ENCODE measurements around the gene TMEM82. TPM values are rescaled to one million over a fixed set of nuclear protein-coding genes. Genes with fewer than 3 reads are reported as not detected.

Gene TMEM82
- total and polyA plus RNA-seq, 2 experiments from 2014 or later: 0.42 TPM; not detected in 1

DNA sequence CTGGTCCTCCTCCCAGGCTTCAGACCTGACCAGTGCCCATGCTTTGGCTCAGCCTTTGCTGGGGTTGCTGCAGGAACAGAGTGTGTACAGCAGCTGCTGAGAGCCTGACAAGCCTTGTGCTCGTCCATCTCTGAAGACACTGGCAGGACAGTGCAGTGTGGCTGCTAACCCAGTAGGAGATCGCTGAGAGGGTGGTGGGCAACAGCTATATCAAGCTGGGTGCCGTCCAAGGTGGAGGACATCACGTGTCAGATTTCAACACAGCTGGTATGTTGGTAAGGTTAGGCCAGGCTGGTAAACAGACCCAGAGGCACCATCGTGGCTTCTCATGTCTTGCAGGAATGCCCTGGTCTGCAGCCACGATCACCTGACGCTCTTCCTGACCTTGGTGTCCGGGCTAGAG, 24.1 kb upstream of the TMEM82 start:
- H3K4me2 ChIP-seq: no peak overlapping the region
- H2AFZ ChIP-seq: no peak overlapping the region
- TF ChIP-seq, protein P1, sequence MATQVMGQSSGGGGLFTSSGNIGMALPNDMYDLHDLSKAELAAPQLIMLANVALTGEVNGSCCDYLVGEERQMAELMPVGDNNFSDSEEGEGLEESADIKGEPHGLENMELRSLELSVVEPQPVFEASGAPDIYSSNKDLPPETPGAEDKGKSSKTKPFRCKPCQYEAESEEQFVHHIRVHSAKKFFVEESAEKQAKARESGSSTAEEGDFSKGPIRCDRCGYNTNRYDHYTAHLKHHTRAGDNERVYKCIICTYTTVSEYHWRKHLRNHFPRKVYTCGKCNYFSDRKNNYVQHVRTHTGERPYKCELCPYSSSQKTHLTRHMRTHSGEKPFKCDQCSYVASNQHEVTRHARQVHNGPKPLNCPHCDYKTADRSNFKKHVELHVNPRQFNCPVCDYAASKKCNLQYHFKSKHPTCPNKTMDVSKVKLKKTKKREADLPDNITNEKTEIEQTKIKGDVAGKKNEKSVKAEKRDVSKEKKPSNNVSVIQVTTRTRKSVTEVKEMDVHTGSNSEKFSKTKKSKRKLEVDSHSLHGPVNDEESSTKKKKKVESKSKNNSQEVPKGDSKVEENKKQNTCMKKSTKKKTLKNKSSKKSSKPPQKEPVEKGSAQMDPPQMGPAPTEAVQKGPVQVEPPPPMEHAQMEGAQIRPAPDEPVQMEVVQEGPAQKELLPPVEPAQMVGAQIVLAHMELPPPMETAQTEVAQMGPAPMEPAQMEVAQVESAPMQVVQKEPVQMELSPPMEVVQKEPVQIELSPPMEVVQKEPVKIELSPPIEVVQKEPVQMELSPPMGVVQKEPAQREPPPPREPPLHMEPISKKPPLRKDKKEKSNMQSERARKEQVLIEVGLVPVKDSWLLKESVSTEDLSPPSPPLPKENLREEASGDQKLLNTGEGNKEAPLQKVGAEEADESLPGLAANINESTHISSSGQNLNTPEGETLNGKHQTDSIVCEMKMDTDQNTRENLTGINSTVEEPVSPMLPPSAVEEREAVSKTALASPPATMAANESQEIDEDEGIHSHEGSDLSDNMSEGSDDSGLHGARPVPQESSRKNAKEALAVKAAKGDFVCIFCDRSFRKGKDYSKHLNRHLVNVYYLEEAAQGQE (IDR thresholded peaks at IDR 0.05; ENCODE audit: unreplicated experiment): no peak
- TF ChIP-seq, protein P2, sequence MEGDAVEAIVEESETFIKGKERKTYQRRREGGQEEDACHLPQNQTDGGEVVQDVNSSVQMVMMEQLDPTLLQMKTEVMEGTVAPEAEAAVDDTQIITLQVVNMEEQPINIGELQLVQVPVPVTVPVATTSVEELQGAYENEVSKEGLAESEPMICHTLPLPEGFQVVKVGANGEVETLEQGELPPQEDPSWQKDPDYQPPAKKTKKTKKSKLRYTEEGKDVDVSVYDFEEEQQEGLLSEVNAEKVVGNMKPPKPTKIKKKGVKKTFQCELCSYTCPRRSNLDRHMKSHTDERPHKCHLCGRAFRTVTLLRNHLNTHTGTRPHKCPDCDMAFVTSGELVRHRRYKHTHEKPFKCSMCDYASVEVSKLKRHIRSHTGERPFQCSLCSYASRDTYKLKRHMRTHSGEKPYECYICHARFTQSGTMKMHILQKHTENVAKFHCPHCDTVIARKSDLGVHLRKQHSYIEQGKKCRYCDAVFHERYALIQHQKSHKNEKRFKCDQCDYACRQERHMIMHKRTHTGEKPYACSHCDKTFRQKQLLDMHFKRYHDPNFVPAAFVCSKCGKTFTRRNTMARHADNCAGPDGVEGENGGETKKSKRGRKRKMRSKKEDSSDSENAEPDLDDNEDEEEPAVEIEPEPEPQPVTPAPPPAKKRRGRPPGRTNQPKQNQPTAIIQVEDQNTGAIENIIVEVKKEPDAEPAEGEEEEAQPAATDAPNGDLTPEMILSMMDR (conservative IDR thresholded peaks at IDR 0.05; ENCODE audit: low read depth in 2 of 2): no peak
- TF ChIP-seq NANOG (IDR thresholded peaks at IDR 0.05; ENCODE audit: borderline replicate concordance) (no peak), STAT1 (IDR thresholded peaks at IDR 0.05; ENCODE audit: unreplicated experiment) (no peak), POLR2AphosphoS5 (IDR thresholded peaks at IDR 0.05; ENCODE audit: low read depth) (no peak), EZH2 (IDR thresholded peaks at IDR 0.05; ENCODE audit: low read depth, unreplicated experiment) (no peak), JUNB (IDR thresholded peaks at IDR 0.05; ENCODE audit: unreplicated experiment) (no peak), EZH2phosphoT487 (IDR thresholded peaks at IDR 0.05; ENCODE audit: unreplicated experiment) (no peak), ZNF331 (CRISPR knock-in tag; IDR thresholded peaks at IDR 0.05; ENCODE audit: low read depth) (no peak), CREB1 (CRISPR knock-in tag; IDR thresholded peaks at IDR 0.05; ENCODE audit: low read depth) (no peak)
- TF ChIP-seq, protein P3, sequence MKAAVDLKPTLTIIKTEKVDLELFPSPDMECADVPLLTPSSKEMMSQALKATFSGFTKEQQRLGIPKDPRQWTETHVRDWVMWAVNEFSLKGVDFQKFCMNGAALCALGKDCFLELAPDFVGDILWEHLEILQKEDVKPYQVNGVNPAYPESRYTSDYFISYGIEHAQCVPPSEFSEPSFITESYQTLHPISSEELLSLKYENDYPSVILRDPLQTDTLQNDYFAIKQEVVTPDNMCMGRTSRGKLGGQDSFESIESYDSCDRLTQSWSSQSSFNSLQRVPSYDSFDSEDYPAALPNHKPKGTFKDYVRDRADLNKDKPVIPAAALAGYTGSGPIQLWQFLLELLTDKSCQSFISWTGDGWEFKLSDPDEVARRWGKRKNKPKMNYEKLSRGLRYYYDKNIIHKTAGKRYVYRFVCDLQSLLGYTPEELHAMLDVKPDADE (IDR thresholded peaks at IDR 0.05): no peak
- TF ChIP-seq, protein P4, sequence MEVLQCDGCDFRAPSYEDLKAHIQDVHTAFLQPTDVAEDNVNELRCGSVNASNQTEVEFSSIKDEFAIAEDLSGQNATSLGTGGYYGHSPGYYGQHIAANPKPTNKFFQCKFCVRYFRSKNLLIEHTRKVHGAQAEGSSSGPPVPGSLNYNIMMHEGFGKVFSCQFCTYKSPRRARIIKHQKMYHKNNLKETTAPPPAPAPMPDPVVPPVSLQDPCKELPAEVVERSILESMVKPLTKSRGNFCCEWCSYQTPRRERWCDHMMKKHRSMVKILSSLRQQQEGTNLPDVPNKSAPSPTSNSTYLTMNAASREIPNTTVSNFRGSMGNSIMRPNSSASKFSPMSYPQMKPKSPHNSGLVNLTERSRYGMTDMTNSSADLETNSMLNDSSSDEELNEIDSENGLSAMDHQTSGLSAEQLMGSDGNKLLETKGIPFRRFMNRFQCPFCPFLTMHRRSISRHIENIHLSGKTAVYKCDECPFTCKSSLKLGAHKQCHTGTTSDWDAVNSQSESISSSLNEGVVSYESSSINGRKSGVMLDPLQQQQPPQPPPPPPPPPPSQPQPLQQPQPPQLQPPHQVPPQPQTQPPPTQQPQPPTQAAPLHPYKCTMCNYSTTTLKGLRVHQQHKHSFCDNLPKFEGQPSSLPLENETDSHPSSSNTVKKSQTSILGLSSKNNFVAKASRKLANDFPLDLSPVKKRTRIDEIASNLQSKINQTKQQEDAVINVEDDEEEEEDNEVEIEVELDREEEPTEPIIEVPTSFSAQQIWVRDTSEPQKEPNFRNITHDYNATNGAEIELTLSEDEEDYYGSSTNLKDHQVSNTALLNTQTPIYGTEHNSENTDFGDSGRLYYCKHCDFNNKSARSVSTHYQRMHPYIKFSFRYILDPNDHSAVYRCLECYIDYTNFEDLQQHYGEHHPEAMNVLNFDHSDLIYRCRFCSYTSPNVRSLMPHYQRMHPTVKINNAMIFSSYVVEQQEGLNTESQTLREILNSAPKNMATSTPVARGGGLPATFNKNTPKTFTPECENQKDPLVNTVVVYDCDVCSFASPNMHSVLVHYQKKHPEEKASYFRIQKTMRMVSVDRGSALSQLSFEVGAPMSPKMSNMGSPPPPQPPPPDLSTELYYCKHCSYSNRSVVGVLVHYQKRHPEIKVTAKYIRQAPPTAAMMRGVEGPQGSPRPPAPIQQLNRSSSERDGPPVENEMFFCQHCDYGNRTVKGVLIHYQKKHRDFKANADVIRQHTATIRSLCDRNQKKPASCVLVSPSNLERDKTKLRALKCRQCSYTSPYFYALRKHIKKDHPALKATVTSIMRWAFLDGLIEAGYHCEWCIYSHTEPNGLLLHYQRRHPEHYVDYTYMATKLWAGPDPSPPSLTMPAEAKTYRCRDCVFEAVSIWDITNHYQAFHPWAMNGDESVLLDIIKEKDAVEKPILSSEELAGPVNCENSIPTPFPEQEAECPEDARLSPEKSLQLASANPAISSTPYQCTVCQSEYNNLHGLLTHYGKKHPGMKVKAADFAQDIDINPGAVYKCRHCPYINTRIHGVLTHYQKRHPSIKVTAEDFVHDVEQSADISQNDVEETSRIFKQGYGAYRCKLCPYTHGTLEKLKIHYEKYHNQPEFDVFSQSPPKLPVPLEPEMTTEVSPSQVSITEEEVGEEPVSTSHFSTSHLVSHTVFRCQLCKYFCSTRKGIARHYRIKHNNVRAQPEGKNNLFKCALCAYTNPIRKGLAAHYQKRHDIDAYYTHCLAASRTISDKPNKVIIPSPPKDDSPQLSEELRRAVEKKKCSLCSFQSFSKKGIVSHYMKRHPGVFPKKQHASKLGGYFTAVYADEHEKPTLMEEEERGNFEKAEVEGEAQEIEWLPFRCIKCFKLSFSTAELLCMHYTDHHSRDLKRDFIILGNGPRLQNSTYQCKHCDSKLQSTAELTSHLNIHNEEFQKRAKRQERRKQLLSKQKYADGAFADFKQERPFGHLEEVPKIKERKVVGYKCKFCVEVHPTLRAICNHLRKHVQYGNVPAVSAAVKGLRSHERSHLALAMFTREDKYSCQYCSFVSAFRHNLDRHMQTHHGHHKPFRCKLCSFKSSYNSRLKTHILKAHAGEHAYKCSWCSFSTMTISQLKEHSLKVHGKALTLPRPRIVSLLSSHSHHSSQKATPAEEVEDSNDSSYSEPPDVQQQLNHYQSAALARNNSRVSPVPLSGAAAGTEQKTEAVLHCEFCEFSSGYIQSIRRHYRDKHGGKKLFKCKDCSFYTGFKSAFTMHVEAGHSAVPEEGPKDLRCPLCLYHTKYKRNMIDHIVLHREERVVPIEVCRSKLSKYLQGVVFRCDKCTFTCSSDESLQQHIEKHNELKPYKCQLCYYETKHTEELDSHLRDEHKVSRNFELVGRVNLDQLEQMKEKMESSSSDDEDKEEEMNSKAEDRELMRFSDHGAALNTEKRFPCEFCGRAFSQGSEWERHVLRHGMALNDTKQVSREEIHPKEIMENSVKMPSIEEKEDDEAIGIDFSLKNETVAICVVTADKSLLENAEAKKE (CRISPR knock-in tag; IDR thresholded peaks at IDR 0.05): no peak
- H4K20me1 ChIP-seq (replicated peaks; ENCODE audit: insufficient read depth): peaks cover 1% of the 10 kb centered on the region
- no peaks in the 10 kb centered on the region for H3K27me3 ChIP-seq (ENCODE audit: insufficient read depth)
- no peak for ATAC-seq
- Mint-ChIP-seq H3K4me3 (no peak overlapping the region), H3K36me3 (ENCODE audit: low read depth) (peaks cover 29% of the 10 kb centered on the region), H3K27me3 (ENCODE audit: insufficient read depth, low read depth, poor library complexity) (no peaks in the 10 kb centered on the region), H3K27ac (no peak overlapping the region), H3K9me3 (no peaks in the 10 kb centered on the region), H3K4me1 (no peaks in the 10 kb centered on the region)
- H3K27ac ChIP-seq (ENCODE audit: low read depth): no peak overlapping the region
- H3K36me3 ChIP-seq (ENCODE audit: insufficient read depth): no peaks in the 10 kb centered on the region; the same call in 1 of the 2 replicates
- H3K9me2 ChIP-seq (ENCODE audit: insufficient read depth): no peaks in the 10 kb centered on the region
- no peaks in the 10 kb centered on the region for H3K4me1 ChIP-seq (ENCODE audit: insufficient read depth)
- H3K4me3 ChIP-seq: no peak overlapping the region
- 0 out of 2 replicates have a peak, but pooled peaks cover 4% of the 10 kb centered on the region for H3F3A ChIP-seq (replicated peaks; ENCODE audit: low read depth)
- peaks cover 7% of the 10 kb centered on the region; the same call in 1 of the 2 replicates for H3K79me2 ChIP-seq (replicated peaks; ENCODE audit: insufficient read depth)
- DNase-seq (ENCODE audit: low spot score): no peak

All from GM23338 (cell line).